Fibroblast of peridontal ligament (primary cell): Measurements from ENCODE around the gene DAAM2.

ENCODE experiments used
- DNase-seq: peaks from one replicate; pipeline ENCODE4 v3.0.0-alpha.2; 2010; ENCODE audit errors: extremely low read depth

DAAM2 gene

GRCh38 chr6:39907871-39908575 is 115.8 kb downstream of the DAAM2 start:
- no peak for DNase-seq

DNA sequence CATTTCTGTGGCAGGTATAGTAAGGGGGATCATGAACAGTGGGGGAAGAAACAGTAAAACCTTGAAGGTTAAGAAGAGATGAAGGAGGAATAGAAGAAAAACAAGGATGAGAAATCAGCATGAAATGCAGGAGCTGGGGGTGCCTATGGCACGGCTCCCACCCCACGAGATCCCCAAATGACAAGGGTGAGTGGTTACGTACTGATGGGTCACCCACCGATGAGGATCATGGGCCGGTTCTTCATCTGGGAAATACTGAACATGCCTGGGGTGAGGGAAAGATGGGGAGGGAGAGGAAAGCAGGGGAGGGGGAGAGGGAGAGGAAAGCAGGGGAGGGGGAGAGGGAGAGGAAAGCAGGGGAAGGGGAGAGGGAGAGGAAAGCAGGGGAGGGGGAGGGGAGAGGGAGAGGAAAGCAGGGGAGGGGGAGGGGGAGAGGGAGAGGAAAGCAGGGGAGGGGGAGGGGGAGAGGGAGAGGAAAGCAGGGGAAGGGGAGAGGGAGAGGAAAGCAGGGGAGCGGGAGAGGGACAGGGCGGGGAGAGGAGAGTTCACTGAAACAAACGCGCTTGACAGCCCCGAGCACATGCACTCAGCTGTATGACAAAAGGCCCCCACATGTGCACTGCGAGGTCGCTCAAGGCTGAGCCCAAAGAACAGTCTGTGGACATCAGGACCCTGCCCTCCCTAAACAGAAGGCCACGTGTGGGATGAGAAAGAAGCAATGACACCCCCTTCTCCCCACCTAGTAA is 116.8 kb downstream of the DAAM2 start:
- no peak for DNase-seq

DNA sequence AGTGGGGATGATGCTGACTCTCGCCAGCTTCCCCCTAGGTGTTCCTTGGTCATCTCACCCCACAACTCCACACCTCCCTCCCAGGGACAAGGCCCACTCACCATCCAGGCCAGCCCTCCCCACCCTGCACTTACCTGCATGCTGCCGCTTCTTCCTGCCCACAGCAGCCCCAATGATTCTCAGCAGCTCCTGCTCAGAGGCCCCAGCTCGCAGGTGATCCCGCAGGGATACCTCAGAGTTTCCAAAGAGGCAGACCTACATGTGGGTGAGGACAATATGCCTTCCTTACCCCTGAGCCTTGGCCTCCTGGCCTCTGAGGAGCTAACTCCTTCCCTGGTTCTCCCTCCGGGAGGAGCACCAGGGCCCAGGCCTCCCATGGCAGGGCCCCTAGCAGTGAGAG is 117.5 kb downstream of the DAAM2 start:
- no peak for DNase-seq

GRCh38 chr6:39910164-39910563 is 118.0 kb downstream of the DAAM2 start:
- no peak for DNase-seq

GRCh38 chr6:39910744-39911143 is 118.6 kb downstream of the DAAM2 start:
- no peak for DNase-seq

DNA sequence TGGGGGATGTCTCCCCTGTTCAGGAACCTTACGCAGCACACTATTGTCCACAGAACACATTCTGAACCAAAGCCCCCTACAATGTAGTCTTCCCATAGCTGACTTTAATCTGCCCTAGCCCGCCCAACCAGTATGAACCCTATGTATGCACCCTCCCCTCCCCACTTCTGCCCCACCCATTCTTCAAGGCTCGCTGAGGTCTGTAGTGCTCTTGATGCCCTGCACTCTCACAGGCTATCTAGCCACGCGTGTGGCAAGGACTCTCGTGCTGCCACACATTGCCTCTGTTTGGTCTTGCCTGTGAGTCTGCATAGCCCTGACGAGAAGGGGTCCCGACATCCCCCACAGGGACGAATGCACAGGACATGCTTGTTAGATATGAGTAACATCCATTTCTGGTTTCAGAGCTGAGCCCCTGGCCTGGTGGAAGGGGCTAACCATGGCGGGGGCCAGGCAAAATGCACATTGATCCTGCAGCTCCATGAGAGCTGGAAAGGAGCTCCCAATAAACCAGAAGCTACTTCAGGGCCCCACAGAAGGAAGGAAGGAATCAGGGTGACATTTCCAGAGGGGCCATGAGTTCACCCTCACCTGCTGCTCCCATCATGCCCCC is 119.4 kb downstream of the DAAM2 start:
- no peak for DNase-seq

GRCh38 chr6:39912446-39912845 is 120.3 kb downstream of the DAAM2 start:
- DNase-seq, result no peak

DNA sequence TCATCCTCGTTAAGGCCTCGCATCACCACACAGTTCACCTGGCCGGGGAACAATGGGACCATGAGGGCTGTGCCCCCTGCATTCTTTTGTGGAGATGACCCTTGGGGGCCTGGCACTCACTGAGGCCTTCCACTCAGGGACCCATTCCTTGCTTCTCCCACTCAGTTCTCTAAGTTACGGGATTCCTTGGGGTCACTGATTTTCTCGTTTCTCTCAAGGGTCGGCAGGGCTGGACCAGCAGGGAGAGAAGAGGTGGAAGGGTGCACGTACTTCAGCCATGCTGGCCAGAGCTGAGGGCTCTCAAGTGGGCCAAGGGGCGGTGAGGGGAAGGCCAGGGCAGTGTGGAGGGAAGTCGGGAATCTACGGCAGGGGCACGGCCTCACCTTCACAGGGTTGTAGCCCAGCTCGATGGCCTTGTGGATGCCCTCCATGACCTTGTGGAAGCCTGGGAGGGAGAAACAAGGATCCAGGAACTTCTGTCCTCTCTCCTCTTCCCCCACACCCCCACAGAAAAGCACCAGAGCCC is 121.3 kb downstream of the DAAM2 start:
- no peak for DNase-seq

DNA sequence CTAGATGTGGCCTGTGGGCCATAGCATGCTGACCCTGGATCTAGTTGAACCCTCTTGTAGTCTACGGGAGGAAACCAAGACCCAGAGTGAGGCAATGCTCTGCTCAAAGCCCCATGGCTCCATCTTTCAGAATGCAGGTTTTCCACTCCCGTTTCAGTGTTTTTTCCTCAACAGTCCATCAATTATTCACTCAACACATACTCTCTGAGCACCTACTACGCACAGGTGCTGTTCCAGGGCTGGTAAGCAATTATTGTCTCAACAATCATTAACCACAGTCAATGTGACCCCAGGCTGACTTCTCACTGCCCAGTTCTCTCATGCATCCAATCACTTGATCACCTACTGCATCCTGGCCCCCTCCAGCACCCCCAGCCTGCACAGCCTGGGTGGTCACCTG is 122.1 kb downstream of the DAAM2 start:
- DNase-seq, result no peak

- no peak for DNase-seq
Measured at GRCh38 chr6:39915866-39916265, 123.7 kb downstream of the DAAM2 start.

- no peak for DNase-seq
Measured at GRCh38 chr6:39917329-39917728, 125.2 kb downstream of the DAAM2 start.

DNA sequence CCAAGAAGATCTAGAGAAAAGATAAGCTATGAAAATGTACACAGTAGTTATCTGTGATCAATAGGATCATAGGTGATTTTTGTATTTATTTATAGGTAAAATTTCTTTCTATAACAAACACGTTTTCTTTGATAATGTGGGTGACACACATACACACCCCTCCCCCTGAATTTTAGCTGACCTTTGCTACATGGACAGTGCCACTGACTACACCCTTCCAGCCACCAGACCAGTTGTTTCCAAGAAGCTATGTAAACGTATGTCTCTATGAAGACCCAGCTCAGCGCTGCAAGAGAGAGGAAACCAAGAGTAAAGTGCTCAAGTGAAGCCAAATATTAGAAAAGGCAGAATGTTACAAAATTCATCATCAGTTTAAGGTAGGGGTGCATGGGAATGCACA is 125.8 kb downstream of the DAAM2 start:
- DNase-seq, result no peak

GRCh38 chr6:39918831-39919230 is 126.7 kb downstream of the DAAM2 start:
- DNase-seq, result no peak

GRCh38 chr6:39920157-39920556 is 128.0 kb downstream of the DAAM2 start:
- DNase-seq, result no peak

DNA sequence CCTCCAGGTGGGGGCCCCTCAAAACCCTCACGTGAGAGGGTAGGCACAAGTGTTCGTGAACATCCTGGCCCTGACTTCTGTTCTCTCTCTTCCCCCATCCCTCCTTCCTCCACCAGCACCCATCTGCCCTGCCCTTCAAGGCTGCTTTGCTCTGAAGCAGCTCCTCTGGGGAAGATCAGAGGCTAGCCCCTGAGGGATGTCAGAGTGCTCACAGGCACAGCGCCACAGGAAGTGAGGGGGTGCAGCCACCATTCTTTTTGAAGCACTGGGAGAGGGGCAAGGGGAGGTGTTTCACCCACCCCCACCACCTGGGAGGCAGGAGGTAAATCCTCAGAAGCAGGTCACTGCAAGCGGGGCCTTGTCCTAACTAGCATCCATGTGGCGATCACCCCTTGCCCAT is 130.6 kb downstream of the DAAM2 start:
- no peak for DNase-seq

DNA sequence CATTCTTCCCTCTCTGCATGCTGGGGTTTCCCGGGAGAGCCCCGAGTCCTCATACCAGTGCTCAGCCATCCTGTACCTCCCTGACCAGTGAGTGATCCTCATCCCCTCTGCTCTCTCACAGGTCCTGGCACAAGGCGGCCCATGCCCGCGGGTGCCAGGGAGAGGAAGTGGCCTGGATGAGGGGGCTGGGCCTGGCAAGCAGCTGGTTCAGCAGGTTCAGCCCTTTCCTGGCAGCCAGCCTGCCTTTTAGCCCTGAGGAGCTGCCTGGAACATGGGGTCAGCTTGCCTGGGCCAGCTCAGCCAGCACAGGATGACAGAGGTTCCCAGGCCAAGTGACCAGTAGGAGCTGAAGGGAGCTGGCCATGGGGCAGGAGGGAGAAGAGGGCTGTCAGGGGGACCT is 131.2 kb downstream of the DAAM2 start:
- DNase-seq, result no peak

DNA sequence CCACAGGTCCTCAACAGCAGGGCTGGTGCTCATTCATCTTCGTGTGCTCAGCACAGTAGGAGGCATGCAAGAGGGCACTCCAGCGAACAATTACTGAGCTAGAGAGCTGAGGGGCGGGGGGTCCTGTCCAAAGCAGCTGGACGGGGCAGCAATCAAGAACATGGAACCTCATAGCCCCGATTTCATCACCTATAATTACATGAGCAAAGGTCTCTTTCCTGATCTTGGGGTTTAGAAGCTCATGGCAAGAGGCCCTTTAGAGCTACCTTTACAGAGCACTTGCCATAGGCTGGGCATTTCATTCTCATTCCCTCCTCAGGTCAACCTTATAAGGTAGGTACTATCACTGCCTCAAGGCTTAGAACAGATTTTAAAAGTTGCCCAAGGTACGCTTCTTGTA is 131.7 kb downstream of the DAAM2 start:
- no peak for DNase-seq

GRCh38 chr6:39924283-39924682 is 132.1 kb downstream of the DAAM2 start:
- DNase-seq, result no peak

- no peak for DNase-seq
Measured at GRCh38 chr6:39925191-39925930, 133.2 kb downstream of the DAAM2 start.

- DNase-seq, result no peak
Measured at GRCh38 chr6:39925931-39926290, 133.7 kb downstream of the DAAM2 start.

DNA sequence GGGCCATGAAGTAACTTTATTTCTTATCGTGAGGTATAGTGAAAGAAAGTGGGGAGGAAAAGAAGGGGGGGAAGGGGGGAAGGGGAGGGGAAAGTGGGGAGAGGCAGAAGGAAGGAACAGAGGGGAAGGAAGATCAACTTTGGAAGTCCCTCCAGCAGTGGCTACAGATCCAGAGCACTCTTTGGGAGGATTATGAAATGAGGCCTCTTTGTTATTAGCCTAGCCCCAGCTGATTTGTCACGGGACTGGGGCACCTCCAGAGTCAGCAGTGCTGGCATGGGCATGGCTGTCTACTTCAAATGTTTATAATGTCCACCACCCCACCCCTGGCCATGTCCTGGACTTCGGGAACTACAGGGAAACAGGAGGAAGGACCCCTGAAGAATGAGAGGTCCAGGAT is 134.5 kb downstream of the DAAM2 start:
- DNase-seq, result no peak

DNA sequence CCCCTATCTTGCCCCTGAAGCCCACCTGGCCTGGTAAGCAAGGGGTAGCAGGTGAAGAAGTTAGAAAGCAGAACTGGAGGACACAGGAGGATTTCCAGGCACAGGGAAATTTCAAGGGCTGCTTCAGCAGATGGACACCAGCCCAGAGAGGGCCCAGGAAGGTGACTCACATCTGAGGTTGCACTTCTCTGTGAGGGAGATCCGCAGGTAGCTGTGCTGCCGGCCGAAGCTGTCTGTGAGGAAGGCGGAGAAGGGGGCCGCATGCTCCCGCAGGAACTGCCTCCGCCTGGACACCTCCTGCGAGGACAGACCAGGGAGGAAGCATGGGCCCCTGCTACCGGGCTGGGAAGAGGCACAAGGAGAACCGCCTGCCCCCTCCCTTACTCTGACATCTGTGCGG is 135.0 kb downstream of the DAAM2 start:
- no peak for DNase-seq
